ENCODE measurements around the gene CADM4. TPM values are rescaled to one million over a fixed set of nuclear protein-coding genes. Genes with fewer than 3 reads are reported as not detected.
A peak's percentile ranks its signal among the peaks of the same experiment; 100 is the strongest.
"Not testable (repeated sequence)": the region's sequence is repeated elsewhere in the genome, so short reads cannot be mapped to it uniquely, and the experiment has no call there.

CADM4 gene
- 1.5 and 4.0 TPM in 2 replicates for total RNA-seq (2014; rRNA removed; shearing (Covaris generic))

DNA sequence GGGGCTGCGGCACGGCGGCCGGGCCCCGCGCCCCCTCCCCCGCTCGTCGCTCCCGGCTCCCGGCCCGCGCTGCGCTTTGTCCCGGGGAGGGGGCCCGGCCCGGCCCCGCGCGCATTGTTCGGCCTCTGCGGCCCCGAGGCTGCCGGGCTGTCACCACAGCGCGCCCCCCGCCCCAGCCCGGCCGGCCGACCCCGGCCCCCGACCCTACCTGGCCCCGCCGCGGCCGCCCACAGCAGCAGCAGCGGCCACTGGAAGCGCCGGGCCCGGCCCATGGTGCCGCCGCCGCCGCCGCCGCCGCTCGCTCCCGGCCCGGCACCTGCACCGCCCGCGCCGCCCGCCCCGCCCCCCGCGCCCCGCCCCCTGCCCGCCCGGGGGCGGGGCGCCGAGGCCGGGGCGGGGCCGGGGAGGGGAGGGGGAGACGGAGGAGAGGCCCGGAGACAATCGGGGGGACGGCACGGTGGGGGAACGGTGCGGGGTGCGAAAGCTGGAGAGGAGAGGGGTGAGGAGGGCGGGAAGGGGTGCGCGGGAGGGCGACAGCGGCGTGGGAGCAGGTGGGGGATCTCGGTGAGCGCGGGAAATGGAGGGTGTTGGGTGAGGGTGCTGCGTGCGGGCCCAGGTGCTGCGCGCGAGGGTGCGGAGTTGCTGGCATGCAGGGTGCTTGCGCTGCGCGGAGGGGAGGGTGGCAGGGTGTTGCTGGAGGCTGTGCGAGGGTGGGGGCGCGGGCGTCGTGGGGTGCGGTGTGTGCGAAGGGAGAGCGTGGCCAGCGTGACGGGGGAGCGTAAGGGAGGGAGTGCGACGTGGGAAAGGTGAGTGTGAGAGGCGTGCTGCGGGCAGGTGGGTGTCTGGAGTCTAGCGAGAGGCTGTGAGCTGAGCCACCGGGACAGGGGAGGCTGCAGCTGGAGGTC lies at the start of gene CADM4:
CADM4 (minus strand) TSS at position 332 of the 905 bp plus-strand sequence; CDS start at position 272, 60 bp downstream.
- no peak for DNase-seq (ENCODE audit: low read depth)

DNA sequence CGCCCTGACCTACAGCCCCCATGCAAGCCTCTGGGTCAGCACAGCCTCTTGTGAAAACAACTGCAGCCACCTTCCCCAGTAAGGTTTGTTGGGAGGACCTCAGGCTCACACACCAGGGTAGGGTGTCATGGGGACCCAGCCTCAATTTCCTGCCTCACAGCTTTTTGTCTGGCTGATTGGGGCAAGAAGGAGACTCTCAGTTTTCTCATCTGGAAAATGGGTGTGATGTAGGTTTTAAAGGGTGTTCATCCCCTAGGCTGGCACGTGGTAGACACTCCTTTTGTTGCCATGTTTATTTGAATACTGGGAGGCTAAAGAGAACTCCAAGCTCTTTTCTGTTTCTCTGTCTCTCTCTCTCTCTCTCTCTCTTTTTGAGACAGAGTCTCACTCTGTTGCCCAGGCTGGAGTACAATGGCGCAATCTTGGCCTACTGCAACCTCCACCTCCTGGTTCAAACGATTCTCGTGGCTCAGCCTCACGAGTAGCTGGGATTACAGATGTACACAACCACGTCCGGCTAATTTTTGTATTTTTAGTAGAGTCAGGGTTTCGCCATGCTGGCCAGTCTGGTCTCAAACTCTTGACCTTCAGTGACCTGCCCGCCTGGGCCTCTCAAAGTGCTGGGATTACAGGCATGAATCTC lies 48.5 kb upstream of the CADM4 start:
- DNase-seq (ENCODE audit: low read depth): no peak

- DNase-seq (ENCODE audit: low read depth): no peak
Measured at GRCh38 chr19:43687660-43687997, 48.0 kb upstream of the CADM4 start.

DNA sequence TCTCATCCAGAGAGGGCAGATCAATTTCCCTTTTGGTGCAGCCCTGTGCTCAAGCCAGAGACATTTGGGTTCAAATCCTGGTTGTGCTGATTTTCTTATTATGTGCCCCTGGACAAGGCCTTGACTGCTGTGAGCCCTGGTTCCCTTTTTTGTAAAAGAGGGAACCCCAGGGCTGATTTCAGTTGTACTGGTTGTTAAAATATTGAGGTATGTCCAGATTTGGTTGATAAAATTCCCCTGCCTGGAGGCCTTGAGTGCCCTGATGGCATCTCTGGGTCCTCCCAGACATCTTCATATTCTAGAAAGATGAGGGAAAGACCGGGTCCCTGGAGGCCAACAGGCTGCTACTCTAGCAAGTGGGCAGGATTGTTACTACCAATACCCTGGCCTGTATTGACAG lies 44.7 kb upstream of the CADM4 start:
- DNase-seq (ENCODE audit: low read depth): no peak

DNA sequence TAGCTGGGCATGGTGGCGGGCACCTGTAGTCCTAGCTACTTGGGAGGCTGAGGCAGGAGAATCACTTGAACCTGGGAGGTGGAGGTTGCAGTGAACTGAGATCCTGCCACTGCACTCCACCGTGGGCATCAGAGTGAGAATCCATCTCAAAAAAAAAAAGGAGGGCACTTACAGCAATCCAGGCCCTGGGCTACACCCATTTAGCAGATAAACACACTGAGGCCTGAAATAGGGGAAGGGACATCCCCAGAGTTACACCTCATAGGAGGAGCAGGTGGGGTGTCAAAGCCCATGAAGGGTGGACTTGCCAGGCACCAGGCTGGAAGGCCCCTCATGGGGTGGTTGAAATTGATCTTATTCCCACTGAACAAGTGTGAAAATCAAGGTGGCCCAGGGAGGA lies 44.3 kb upstream of the CADM4 start:
- no peak for DNase-seq (ENCODE audit: low read depth)

DNA sequence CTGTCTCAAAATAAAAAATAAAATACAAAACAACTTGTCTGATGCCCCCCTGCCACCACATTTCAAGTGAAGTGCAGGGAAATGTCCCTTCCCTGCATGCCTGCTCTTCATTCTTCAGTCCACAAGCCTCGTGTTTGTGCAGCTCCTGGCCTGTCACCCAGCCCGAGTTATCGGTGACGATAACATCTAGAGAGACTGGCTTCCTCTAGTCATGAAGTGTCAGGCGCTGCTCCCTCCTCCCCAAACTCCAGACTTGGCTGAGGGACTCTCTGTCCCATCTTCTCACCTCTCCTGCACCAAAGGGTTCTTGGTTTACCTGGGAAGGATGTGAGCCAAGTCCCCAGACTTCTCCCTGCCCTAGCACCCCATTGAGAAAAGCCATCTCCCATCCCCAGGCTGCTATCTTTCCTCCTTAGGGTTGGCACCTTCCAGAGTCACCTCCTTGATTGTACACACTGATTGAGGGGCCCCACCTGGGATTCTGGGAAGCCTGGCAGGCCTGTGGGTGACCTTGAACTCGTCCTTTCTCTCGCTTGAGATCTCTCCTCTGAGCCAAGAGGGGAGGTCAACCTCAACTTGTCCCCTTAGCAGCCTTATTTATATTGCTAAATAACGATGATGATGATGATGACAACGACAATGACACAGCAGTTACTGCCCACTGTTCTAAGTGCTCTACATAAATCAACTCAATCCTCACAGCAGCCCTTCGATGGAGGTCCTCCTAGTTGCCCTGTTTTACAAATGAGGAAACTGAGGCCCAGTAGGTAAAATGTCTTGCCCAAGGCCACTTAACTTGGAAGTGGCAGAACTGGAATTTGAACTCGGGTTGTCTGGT lies 43.4 kb upstream of the CADM4 start:
- no peak for DNase-seq (ENCODE audit: low read depth)

DNA sequence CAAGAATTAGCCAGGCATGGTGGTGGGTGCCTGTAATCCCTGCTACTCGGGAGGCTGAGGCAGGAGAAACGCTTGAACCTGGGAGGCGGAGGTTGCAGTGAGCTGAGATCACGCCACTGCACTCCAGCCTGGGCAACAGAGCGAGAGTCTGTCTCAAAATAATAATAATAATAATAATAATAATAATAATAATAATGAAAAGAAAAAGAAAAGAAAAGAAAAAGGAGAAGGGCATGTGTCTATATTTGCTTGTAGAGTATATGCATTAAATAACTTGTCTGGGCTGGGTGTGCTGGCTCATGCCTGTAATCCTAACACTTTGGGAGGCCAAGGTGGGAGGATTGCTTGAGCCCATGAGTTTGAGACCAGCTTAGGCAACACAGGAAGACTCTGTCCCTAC lies 42.6 kb upstream of the CADM4 start:
- DNase-seq (ENCODE audit: low read depth): not testable (repeated sequence)

DNA sequence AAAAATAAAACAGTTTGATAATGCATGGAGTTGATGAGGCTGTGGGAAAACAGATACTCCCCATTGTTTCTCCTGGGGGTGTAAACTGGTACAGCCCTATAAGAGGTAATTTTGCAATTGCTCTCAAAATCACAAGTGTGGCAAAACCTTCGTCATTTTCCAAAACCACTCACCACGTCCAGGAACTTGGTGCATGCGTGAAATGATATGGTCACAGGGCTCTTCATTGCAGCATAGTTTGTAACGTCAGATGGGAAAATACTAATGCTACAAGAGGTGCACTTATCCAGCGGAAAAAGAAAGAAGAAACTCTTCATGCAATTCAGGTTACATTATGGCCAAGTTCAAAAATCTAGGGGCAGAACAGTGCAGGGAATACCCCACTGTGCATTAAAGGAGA lies 42.2 kb upstream of the CADM4 start:
- DNase-seq (ENCODE audit: low read depth): no peak

GRCh38 chr19:43678512-43679261 lies 39.0 kb upstream of the CADM4 start:
- DNase-seq (ENCODE audit: low read depth): no peak

GRCh38 chr19:43675906-43676305 lies 36.3 kb upstream of the CADM4 start:
- DNase-seq (ENCODE audit: low read depth): no peak

- peak; percentile 89 for DNase-seq (ENCODE audit: low read depth)
Measured at GRCh38 chr19:43675269-43675879, 35.7 kb upstream of the CADM4 start.

- DNase-seq (ENCODE audit: low read depth): peak; percentile 50
Measured at GRCh38 chr19:43674596-43674995, 34.9 kb upstream of the CADM4 start.

GRCh38 chr19:43674183-43674582 lies 34.5 kb upstream of the CADM4 start:
- DNase-seq (ENCODE audit: low read depth): no peak

- DNase-seq (ENCODE audit: low read depth): no peak
Measured at GRCh38 chr19:43673637-43674036, 34.0 kb upstream of the CADM4 start.

GRCh38 chr19:43672061-43672679 lies 32.5 kb upstream of the CADM4 start:
- DNase-seq (ENCODE audit: low read depth): no peak

DNA sequence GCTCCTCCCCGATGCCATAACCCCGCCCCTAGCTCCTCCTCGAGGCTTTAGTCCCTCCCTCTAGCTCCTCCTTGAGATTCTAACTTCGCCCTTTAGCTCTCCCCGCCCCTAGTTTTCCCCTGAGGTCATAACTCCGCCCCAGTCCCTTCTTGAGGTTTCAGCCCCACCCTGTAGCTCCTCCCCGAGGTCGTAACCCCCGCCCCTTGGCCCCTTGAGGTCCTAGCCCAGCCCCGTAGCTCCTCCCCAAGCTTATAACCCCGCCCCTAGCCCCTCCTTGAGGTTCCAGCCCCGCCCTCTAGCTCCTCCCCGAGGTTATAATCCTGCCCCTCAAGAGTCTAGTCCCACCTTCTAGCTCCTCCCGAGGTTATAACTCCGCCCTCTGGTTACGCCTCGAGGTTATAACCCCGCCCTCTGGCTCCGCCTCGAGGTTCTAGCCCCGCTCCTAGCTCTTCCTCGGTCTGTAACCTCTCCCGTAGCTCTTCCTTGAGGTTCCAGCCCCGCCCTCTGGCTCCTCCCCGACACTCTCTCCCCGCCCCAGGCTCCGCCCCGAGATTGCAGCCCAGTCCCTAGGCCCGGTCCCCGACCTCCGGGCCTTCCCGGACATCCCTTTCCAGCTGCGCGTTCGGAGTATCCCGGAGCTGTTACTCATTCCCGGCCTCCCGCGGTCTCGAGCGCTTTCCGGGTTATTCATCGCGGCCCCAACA lies 28.9 kb upstream of the CADM4 start:
- peak; percentile 98 for DNase-seq (ENCODE audit: low read depth)

- DNase-seq (ENCODE audit: low read depth): no peak
Measured at GRCh38 chr19:43667876-43668405, 28.3 kb upstream of the CADM4 start.

- no peak for DNase-seq (ENCODE audit: low read depth)
Measured at GRCh38 chr19:43667126-43667875, 27.7 kb upstream of the CADM4 start.

- DNase-seq (ENCODE audit: low read depth): no peak
Measured at GRCh38 chr19:43664018-43664417, 24.4 kb upstream of the CADM4 start.
